22Rv1 (cell line): ENCODE data around the gene CCDC198.
A peak's percentile ranks its signal among the peaks of the same experiment; 100 is the strongest.

Experiments
- H3K27ac ChIP-seq: fragments of 450-650 bp; 2 replicates; pipeline ENCODE4 v1.5.1; 2017
- ZFX ChIP-seq: fragments of 450-650 bp; IDR thresholded peaks from 2 replicates; pipeline ENCODE4 v1.6.1; 2017; ENCODE audit warnings: antibody characterized with exemption, borderline replicate concordance
- TF ChIP-seq, protein P1 (sequence below): fragments of 450-650 bp; IDR thresholded peaks from 2 replicates; pipeline ENCODE4 v1.5.1; 2017; ENCODE audit warnings: mild to moderate bottlenecking

Gene CCDC198

DNA sequence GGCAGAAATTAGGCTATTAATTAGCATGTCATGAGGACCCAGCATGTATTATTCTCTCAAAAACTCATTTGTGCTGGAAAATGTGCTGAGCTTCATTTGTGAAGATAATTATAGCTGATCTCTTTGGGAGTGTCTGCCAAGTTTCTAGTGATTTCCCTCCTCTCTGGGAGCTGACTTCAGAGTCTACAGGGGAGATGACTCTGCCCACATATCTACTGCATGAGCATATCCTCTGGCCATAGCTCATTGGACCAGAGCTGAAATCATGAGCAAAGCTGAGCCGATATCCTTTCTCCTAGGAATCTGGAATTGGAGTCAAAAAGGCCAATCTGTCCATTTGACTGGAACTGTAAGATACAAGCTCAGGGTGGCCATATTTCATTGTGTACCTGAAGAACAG lies 5.9 kb downstream of the CCDC198 start:
- TF ChIP-seq, protein P1, sequence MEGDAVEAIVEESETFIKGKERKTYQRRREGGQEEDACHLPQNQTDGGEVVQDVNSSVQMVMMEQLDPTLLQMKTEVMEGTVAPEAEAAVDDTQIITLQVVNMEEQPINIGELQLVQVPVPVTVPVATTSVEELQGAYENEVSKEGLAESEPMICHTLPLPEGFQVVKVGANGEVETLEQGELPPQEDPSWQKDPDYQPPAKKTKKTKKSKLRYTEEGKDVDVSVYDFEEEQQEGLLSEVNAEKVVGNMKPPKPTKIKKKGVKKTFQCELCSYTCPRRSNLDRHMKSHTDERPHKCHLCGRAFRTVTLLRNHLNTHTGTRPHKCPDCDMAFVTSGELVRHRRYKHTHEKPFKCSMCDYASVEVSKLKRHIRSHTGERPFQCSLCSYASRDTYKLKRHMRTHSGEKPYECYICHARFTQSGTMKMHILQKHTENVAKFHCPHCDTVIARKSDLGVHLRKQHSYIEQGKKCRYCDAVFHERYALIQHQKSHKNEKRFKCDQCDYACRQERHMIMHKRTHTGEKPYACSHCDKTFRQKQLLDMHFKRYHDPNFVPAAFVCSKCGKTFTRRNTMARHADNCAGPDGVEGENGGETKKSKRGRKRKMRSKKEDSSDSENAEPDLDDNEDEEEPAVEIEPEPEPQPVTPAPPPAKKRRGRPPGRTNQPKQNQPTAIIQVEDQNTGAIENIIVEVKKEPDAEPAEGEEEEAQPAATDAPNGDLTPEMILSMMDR = no peak
- TF ChIP-seq ZFX = no peak
- no peak overlapping the region for H3K27ac ChIP-seq

DNA sequence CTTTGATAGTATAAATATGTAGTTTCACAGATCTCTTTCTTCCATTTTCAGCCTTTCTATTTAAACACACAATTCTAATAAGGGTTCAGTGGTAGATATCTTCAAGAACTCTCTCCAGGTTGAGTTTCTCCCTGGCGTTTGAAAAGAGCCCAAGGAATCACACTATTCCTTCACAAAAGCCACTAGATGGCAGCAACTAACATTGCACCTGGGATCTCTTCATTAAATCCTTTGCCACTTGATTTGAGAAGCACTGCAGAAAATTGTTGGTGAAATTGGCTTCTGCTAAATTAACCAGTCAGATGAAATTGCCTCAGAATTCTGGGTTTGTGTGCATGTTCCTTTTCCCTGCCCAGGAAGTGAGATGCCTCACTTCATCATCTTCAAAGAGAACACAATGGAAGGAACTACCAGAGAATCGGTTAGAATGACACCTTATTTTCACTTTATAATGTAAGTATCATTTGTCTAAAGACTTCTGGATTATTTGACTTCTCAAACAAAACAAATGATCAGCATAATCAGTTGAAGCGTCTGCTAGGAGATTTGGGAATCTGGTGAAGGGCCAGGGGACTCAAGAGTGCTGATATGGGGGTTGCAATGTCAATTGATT lies 6.8 kb downstream of the CCDC198 start:
- H3K27ac ChIP-seq = no peak overlapping the region
- no peak for TF ChIP-seq ZFX
- TF ChIP-seq, protein P1 = peak; percentile 83

DNA sequence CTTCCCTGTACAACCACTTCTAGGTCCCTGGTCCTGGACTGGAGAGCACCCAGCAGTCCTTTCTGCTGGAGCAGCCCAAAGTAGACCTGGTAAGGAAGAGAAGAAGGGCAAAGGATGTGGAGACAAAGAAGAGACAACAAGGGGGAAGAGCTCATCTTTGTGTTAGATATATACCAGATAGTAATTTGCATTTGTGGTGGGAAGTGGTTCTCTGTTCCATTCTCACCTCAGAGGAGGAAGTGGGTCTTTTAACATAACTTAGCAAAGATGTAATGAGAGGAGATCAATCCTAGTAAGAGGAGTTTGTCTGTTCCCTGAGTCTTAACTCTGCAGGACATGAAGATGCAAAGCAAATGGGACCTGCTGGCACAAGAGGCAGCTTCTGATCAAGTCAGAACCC lies 8.0 kb downstream of the CCDC198 start:
- no peak for TF ChIP-seq ZFX
- TF ChIP-seq, protein P1 = no peak
- no peak overlapping the region for H3K27ac ChIP-seq

DNA sequence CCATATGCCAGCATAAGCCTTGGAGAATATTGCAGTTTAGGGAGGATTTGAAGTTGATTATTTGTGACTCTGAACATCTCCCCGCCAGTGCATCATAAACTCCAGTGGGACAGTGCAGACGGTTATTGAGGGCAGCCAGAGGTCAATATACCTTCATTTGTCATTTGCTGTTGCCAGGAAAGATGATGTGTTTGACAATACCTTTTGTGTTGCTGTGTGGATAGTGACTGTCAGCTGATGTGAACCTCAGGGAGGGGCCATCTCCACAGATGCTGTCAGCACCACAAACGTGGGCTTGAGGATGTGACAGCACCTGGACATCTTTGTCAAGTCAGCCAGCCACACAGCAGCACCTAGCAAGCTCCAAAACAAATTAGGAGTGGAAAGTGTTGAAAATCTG lies 11.5 kb downstream of the CCDC198 start:
- no peak for TF ChIP-seq ZFX
- TF ChIP-seq, protein P1 = no peak
- no peak overlapping the region for H3K27ac ChIP-seq

DNA sequence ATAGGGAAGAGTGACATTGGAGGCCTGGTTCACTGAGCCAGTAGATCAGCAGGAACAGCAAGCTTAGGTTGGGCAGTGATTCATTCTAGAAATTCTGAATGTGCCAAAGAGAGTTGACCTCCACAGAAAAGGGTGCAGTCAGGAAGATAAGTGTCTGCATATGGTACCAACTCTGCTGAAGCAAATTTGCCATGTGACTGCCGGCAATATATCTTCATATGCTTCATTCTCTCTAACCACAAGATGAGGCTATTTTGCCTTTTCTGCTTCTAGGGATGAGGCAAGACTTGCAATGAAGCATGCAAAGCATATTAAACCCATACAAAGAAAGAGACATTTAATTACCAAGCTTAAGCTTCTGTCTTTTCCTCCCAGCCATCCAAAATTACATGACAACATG lies 13.6 kb downstream of the CCDC198 start:
- no peak for TF ChIP-seq ZFX
- TF ChIP-seq, protein P1 = no peak
- no peak overlapping the region for H3K27ac ChIP-seq

DNA sequence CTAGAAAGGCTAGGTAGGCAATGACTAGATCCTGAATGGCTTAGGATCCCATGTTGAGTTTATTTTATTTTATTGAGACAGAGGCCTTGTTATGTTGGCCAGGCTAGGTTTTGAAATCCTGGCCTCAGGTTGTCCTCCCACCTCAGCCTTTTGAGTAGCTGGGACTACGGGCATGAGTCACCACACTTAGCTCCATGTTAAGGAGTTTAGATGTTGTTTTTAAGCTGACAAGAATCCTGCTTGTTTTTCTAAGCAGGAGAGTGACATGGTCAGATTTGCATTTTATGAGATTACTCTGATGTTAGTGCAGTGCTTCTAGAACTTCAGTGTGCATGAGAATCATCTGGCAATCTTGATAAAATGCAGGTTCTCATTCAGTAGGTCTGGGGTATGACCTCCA lies 14.5 kb downstream of the CCDC198 start:
- H3K27ac ChIP-seq = no peak overlapping the region
- TF ChIP-seq ZFX = no peak
- TF ChIP-seq, protein P1 = no peak

DNA sequence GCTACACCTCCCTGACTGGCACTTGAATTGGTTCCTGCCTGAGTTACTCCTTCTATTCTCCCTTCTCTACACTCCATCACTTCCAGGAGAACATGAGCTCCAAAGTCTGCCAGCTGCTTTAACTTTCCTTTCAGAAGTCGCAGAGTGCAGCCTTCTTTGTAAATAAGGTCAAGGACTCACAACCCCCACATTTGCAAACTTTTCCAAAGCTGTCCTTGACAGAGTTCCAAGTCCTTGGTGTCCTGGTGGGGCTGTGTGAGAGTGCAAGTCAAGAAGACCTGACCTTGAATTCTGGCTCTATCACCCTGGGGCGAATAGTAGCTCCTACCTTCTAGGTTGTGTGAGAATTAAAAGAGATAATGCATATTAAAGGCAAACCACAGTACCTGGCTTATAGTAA lies 15.6 kb downstream of the CCDC198 start:
- no peak overlapping the region for H3K27ac ChIP-seq
- TF ChIP-seq, protein P1 = no peak
- no peak for TF ChIP-seq ZFX
